ENCODE results near the gene MKRN1. TPM values are rescaled to one million over a fixed set of nuclear protein-coding genes. Genes with fewer than 3 reads are reported as not detected.
A peak's percentile ranks its signal among the peaks of the same experiment; 100 is the strongest.
"Not testable (repeated sequence)": the region's sequence is repeated elsewhere in the genome, so short reads cannot be mapped to it uniquely, and the experiment has no call there.

MKRN1 gene
- total and polyA plus RNA-seq, 8 donors, result 78.1 to 121 (median 102) TPM

DNA sequence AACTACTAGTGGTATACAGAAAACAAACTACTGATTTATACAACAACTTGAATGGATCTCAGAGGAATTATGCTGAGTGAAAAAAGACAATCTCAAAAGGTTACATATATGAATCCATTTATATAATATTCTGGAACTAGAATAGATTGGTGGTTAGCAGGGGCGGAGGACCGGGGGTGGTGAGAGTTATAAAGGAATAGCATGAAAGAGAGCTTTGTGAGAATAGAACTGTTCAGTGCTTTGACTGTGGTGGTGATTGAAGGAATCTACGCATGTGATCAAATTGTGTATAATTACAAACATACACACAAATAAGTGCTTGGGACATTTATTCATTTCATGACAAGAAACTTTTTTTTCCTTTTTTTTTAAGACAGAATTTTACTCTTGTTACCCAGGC, 55.8 kb downstream of the MKRN1 start:
- ATAC-seq (no peak), DNase-seq (no peak)
- no peaks in the 10 kb centered on the region for H3K9me3 ChIP-seq
- intact Hi-C loops (cut with DNase I), result no loop called here
- H3K4me1 ChIP-seq, result no peaks in the 10 kb centered on the region
- TF ChIP-seq, protein P1, sequence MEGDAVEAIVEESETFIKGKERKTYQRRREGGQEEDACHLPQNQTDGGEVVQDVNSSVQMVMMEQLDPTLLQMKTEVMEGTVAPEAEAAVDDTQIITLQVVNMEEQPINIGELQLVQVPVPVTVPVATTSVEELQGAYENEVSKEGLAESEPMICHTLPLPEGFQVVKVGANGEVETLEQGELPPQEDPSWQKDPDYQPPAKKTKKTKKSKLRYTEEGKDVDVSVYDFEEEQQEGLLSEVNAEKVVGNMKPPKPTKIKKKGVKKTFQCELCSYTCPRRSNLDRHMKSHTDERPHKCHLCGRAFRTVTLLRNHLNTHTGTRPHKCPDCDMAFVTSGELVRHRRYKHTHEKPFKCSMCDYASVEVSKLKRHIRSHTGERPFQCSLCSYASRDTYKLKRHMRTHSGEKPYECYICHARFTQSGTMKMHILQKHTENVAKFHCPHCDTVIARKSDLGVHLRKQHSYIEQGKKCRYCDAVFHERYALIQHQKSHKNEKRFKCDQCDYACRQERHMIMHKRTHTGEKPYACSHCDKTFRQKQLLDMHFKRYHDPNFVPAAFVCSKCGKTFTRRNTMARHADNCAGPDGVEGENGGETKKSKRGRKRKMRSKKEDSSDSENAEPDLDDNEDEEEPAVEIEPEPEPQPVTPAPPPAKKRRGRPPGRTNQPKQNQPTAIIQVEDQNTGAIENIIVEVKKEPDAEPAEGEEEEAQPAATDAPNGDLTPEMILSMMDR (IDR thresholded peaks at IDR 0.05), result no peak
- no peaks in the 10 kb centered on the region for H3K36me3 ChIP-seq
- H3K27ac ChIP-seq, result no peak overlapping the region
- no peak overlapping the region for H3K4me3 ChIP-seq
- no peaks in the 10 kb centered on the region for H3K27me3 ChIP-seq

DNA sequence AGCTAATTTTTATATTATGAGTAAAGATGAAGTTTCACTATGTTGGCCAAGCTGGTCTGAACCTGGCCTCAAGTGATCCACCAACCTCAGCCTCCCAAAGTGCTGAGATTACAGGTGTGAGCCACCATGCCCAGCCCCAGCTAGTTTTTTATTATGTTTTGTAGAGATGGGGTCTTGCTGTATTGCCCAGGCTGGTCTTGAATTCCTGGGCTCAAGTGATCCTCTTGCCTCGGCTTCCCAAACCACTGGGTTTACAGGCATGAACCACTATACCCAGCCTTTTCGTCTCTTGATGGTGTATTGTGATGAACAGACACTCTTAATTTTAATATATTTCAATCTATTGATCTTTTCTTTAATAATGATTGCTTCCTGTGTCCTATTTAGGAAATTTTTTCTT, 57.8 kb downstream of the MKRN1 start:
- H3K4me3 ChIP-seq, result no peak overlapping the region
- no peaks in the 10 kb centered on the region for H3K4me1 ChIP-seq
- H3K9me3 ChIP-seq, result no peaks in the 10 kb centered on the region
- TF ChIP-seq, protein P1 (IDR thresholded peaks at IDR 0.05), result no peak
- intact Hi-C loops (cut with DNase I), result no loop called here
- H3K27ac ChIP-seq, result no peak overlapping the region
- H3K27me3 ChIP-seq, result no peaks in the 10 kb centered on the region
- ATAC-seq (no peak), DNase-seq (no peak)
- H3K36me3 ChIP-seq, result no peaks in the 10 kb centered on the region

DNA sequence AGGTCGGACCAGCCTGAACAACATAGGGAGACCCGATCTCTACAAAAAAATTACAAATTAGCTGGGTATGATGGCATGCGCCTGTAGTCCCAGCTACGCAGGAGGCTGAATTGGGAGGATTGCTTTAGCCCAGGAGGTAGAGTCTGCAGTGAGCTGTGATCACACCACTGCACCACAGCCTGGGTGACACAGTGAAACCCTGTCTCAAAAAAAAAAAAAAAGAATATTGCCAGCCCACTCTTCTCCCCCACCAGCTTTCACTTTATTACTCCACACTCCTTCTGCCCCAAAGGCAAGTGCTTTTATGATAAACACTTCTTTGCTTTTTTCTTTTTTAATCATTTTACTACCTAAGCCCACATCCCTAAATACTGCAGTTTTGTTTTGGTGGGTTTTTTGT, 60.7 kb downstream of the MKRN1 start:
- TF ChIP-seq, protein P1 (IDR thresholded peaks at IDR 0.05), result no peak
- Histone ChIP-seq H3K27ac (no peak overlapping the region), H3K36me3 (no peaks in the 10 kb centered on the region), H3K4me3 (no peak overlapping the region), H3K4me1 (no peaks in the 10 kb centered on the region), H3K9me3 (no peaks in the 10 kb centered on the region), H3K27me3 (no peaks in the 10 kb centered on the region)
- DNase-seq (no peak), ATAC-seq (no peak)
- intact Hi-C loops (cut with DNase I), result no loop called here

DNA sequence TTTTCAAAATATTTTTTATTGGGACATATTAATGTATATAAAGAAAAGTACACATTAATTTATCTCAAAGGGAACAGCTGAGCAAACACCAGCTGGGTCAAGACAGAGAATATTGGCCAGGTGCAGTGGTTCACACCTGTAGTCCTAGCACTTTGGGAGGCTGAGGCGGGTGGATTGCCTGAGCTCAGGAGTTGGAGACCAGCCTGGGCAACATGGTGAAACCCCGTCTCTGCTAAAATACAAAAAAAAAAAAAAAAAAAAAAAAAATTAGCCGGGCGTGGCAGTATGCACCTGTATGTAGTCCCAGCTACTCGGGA, 61.2 kb downstream of the MKRN1 start:
- H3K36me3 ChIP-seq; DNase-seq; H3K27me3 ChIP-seq; H3K4me3 ChIP-seq; H3K9me3 ChIP-seq; H3K27ac ChIP-seq; intact Hi-C loops (cut with DNase I); ATAC-seq; H3K4me1 ChIP-seq: not testable (repeated sequence)

DNA sequence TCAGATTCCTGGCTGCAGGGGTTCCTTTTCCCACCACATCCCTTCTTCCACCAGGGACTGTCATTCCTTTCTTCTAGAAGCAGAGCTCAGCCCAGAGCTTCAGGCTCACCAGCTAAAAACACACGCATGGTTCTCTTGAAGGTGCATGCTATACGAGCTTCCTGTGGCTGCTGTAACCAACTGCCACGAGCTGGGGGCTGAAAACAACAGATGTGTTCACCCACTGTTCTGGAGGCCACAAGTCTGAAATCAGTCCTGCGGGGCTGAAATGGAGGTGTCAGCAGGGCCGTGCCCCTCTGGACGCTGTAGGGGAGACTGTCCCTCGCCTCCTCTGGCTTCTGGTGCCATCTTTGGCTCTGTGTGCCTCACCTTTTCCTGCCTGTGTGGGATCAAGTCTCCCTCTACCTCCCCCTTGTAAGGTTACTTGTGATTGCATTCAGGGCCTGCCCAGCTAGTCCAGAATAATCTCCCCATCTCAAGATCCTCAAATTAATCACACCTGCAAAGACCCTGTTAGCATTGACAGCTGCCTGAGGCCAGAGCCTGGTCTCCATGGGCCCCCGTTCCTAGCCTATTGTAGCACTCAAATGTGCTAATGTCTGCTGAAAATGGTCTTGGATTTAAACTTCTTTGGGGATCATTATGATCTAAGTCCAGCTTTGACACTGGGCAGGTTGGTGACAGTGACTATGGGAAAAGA, 61.7 kb downstream of the MKRN1 start:
- no peak overlapping the region for H3K27ac ChIP-seq
- H3K4me3 ChIP-seq, result no peak overlapping the region
- DNase-seq (peak in 1 of 4 donors; percentile 13), ATAC-seq (no peak)
- no peaks in the 10 kb centered on the region for H3K4me1 ChIP-seq
- no peaks in the 10 kb centered on the region for H3K27me3 ChIP-seq
- intact Hi-C loops (cut with DNase I), result no loop called here
- H3K36me3 ChIP-seq, result no peaks in the 10 kb centered on the region
- no peaks in the 10 kb centered on the region for H3K9me3 ChIP-seq
- TF ChIP-seq, protein P1 (IDR thresholded peaks at IDR 0.05), result no peak

DNA sequence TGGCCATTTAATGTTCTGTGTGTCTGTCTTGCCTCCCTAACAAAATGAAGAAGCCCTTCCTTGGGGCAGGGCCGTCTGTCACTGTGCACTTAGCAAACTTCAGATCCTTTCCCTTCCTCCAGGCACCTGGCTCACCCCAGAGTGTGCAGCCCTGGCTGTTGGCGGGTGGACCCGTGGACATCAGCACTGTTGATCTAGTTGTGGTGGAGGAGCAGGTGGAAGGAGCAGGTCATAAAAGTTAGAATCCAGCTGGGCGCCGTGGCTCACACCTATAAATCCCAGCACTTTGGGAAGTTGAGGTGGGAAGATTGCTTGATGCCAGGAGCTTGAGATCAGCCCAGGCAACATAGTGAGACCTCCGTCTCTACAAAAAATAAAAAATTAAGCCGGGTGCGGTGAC, 62.7 kb downstream of the MKRN1 start:
- TF ChIP-seq, protein P1 (IDR thresholded peaks at IDR 0.05), result no peak
- intact Hi-C loops (cut with DNase I), result no loop called here
- Histone ChIP-seq H3K36me3 (no peaks in the 10 kb centered on the region), H3K27ac (no peak overlapping the region), H3K9me3 (no peaks in the 10 kb centered on the region), H3K4me3 (no peak overlapping the region), H3K4me1 (no peaks in the 10 kb centered on the region), H3K27me3 (no peaks in the 10 kb centered on the region)
- DNase-seq (peak in 1 of 4 donors; percentile 36), ATAC-seq (no peak)

DNA sequence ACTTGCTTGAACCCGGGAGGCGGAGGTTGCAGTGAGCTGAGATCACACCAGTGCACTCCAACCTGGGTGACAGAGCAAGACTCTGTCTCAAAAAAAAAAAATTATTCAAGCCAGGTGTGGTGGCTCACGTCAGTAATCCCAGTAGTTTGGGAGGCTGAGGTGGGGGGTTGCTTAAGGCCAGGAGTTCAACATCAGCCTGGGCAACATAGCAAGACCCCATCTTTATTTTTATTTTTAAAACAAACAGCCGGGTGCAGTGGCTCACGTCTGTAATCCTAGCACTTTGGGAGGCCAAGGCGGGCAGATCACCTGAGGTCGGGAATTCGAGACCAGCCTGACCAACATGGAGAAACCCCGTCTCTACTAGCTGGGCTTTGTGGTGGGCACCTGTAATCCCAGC, 63.5 kb downstream of the MKRN1 start:
- peak in 1 of 4 donors; percentile 1 for DNase-seq
- intact Hi-C loops (cut with DNase I); H3K4me1 ChIP-seq; H3K27ac ChIP-seq; H3K27me3 ChIP-seq; H3K9me3 ChIP-seq; H3K36me3 ChIP-seq; ATAC-seq; H3K4me3 ChIP-seq: not testable (repeated sequence)

Data from left lung (tissue), 10 donors.